K562 (cell line): ENCODE data around the gene AGPAT4. TPM values are rescaled to one million over a fixed set of nuclear protein-coding genes. Genes with fewer than 3 reads are reported as not detected.

Experiments used
- ARID1B ChIP-seq: fragments of 450-650 bp; IDR thresholded peaks from 2 replicates; pipeline ENCODE4 v1.6.1; 2016; ENCODE audit warnings: antibody characterized with exemption, mild to moderate bottlenecking, inconsistent platforms
- FOXK2 ChIP-seq, 2 experiments: fragments of 450-650 bp; IDR thresholded peaks in 1 of 2; conservative IDR thresholded peaks in 1 of 2; 2 replicates each; pipeline ENCODE4 v1.6.1; 2016; ENCODE audit warnings: low read depth in 2 of 2, mild to moderate bottlenecking in 1 of 2
- GABPA ChIP-seq: fragments of 200-800 bp; sonication (Bioruptor generic); conservative IDR thresholded peaks from 2 replicates; pipeline ENCODE4 v1.6.1; 2016; ENCODE audit warnings: low read depth, missing genetic modification characterization, missing compliant biosample characterization
- HDAC2 ChIP-seq: fragments of 450-650 bp; IDR thresholded peaks from 2 replicates; pipeline ENCODE4 v1.6.1; 2016; ENCODE audit warnings: mild to moderate bottlenecking
- HNRNPK ChIP-seq: fragments of 200-400 bp; formaldehyde crosslinking; IDR thresholded peaks from one replicate; pipeline ENCODE4 v1.6.1; 2018; ENCODE audit warnings: mild to moderate bottlenecking, low read depth, low read length; ENCODE audit not compliant: poor library complexity, severe bottlenecking
- MAFG ChIP-seq: fragments of 450-650 bp; conservative IDR thresholded peaks from 2 replicates; pipeline ENCODE4 v1.6.1; 2016; ENCODE audit warnings: missing genetic modification characterization, missing compliant biosample characterization
- MLX ChIP-seq, 2 experiments: fragments of 450-650 bp in 1 of 2; sonication (generic) in 1 of 2; formaldehyde crosslinking; conservative IDR thresholded peaks; 2 replicates each; pipeline versions ENCODE4 v1.4.0 to v1.8.1; 2020 to 2022; ENCODE audit warnings: mild to moderate bottlenecking in 1 of 2, missing genetic modification reagents in 1 of 2
- NCOR1 ChIP-seq: fragments of 450-650 bp; IDR thresholded peaks from 2 replicates; pipeline ENCODE4 v1.6.1; 2016; ENCODE audit warnings: mild to moderate bottlenecking, moderate library complexity
- NFE2 ChIP-seq: IDR thresholded peaks from 2 replicates; pipeline ENCODE4 v1.6.1; 2014; ENCODE audit warnings: antibody characterized with exemption, low read depth
- NFRKB ChIP-seq: fragments of 450-650 bp; IDR thresholded peaks from 2 replicates; pipeline ENCODE4 v1.6.1; 2016; ENCODE audit warnings: low read depth
- NR2C1 ChIP-seq, 2 experiments: fragments of 450-650 bp; IDR thresholded peaks; 2 replicates each; pipeline ENCODE4 v1.6.1; 2017; ENCODE audit warnings: mild to moderate bottlenecking in 2 of 2, antibody characterized with exemption in 1 of 2, inconsistent platforms in 1 of 2, missing compliant biosample characterization in 1 of 2, missing genetic modification characterization in 1 of 2
- NR2C2 ChIP-seq, 2 experiments: fragments of 200-800 bp in 1 of 2; sonication (Bioruptor generic) in 1 of 2; sonication (generic) in 1 of 2; formaldehyde crosslinking in 1 of 2; IDR thresholded peaks; 2 replicates each; pipeline versions ENCODE4 v1.6.1 to v1.8.0; 2016 to 2022; ENCODE audit warnings: mild to moderate bottlenecking in 1 of 2, missing compliant biosample characterization in 1 of 2, missing genetic modification characterization in 1 of 2, missing genetic modification reagents in 1 of 2
- NR4A1 ChIP-seq, 2 experiments: fragments of 250-450 bp in 1 of 2; fragments of 450-650 bp in 1 of 2; sonication (Bioruptor Pico) in 1 of 2; IDR thresholded peaks; 2 replicates each; pipeline versions ENCODE4 v1.4.0 to v1.6.1; 2016 to 2020; ENCODE audit warnings: mild to moderate bottlenecking in 2 of 2, missing compliant biosample characterization in 1 of 2, missing genetic modification characterization in 1 of 2, moderate library complexity in 1 of 2
- SMAD1 ChIP-seq: fragments of 150-350 bp; IDR thresholded peaks from 2 replicates; pipeline ENCODE4 v1.6.1; 2014; ENCODE audit warnings: low read length, low read depth; ENCODE audit not compliant: partially characterized antibody
- SMARCA4 ChIP-seq: fragments of 450-650 bp; IDR thresholded peaks from 2 replicates; pipeline ENCODE4 v1.6.1; 2016
- SNAPC5 ChIP-seq: fragments of 250-450 bp; sonication (Bioruptor Pico); IDR thresholded peaks from 2 replicates; pipeline ENCODE4 v1.8.0; 2021; ENCODE audit warnings: moderate library complexity, mild to moderate bottlenecking, inconsistent platforms
- STAT5A ChIP-seq: IDR thresholded peaks from 2 replicates; pipeline ENCODE4 v1.6.1; 2012; ENCODE audit warnings: low read length, inconsistent platforms, borderline replicate concordance
- TEAD1 ChIP-seq, 2 experiments: fragments of 450-650 bp in 1 of 2; sonication (generic) in 1 of 2; formaldehyde crosslinking; IDR thresholded peaks; 2 replicates each; pipeline versions ENCODE4 v1.4.0 to v1.8.0; 2020 to 2022; ENCODE audit warnings: mild to moderate bottlenecking in 2 of 2, missing genetic modification reagents in 1 of 2
- YY1 ChIP-seq, 3 experiments: IDR thresholded peaks; 2 replicates each; pipeline ENCODE4 v1.6.1; 2011; ENCODE audit warnings: low read length in 2 of 3, mild to moderate bottlenecking in 2 of 3, moderate library complexity in 2 of 3, borderline replicate concordance in 1 of 3, control low read depth in 1 of 3, low read depth in 1 of 3; ENCODE audit not compliant: insufficient read depth in 3 of 3, insufficient replicate concordance in 2 of 3, control insufficient read depth in 1 of 3, insufficient read length in 1 of 3; ENCODE audit errors: extremely low read depth in 1 of 3
- ZC3H11A ChIP-seq: IDR thresholded peaks from 2 replicates; pipeline ENCODE4 v1.6.1; 2012; ENCODE audit warnings: low read depth, low read length, improper control_type of control experiment
- ZKSCAN8 ChIP-seq: fragments of 200-800 bp; sonication (Bioruptor generic); IDR thresholded peaks from 2 replicates; pipeline ENCODE4 v1.6.1; 2016; ENCODE audit warnings: missing genetic modification characterization, missing compliant biosample characterization
- ZNF175 ChIP-seq: fragments of 200-800 bp; sonication (Bioruptor generic); IDR thresholded peaks from 2 replicates; pipeline ENCODE4 v1.6.1; 2016; ENCODE audit warnings: low read depth, mild to moderate bottlenecking, missing genetic modification characterization, missing compliant biosample characterization
- ZNF212 ChIP-seq: fragments of 450-650 bp; formaldehyde crosslinking; IDR thresholded peaks from 2 replicates; pipeline ENCODE4 v1.4.0; 2020; ENCODE audit warnings: mild to moderate bottlenecking
- polyA plus RNA-seq, 8 experiments: library from polyadenylated mRNA; depleted of rRNA in 4 of 8; stranded (reverse) in 5 of 8; unstranded in 3 of 8; fragments of >200 nt; fragmentation: Nextera tagmentation in 2 of 8; fragmentation: Illumina TruSeq in 1 of 8; extraction: Ambion mirVana in 2 of 8; extraction: Trizol in 1 of 8; gene quantifications; 2 replicates each; pipeline versions ENCODE4 v1.2.1 to v1.2.3, GENCODE V29; 2011 to 2014; ENCODE audit warnings: inconsistent platforms in 1 of 8, missing spikeins in 1 of 8
- total RNA-seq, 7 experiments: library from RNA; depleted of rRNA in 6 of 7; stranded (reverse); fragments of >200 nt in 6 of 7; fragmentation: Illumina TruSeq in 2 of 7; extraction: Trizol in 2 of 7; gene quantifications; 2 replicates each; pipeline versions ENCODE4 v1.2.1 to v1.2.3, GENCODE V29; 2011 to 2021; ENCODE audit warnings: low replicate concordance in 1 of 7
- TF ChIP-seq, protein P1 (sequence below): fragments of 200-800 bp; sonication (Bioruptor generic); IDR thresholded peaks from 2 replicates; pipeline ENCODE4 v1.6.1; 2017; ENCODE audit warnings: missing genetic modification characterization, missing compliant biosample characterization

Gene AGPAT4
- total and polyA plus RNA-seq, 9 of the 15 experiments (the other 6 are each of a cell fraction or from before 2014, with no cell fraction given) = 2.2 to 15.0 (median 5.7) TPM

GRCh38 chr6:161169696-161170095 is 104.2 kb downstream of the AGPAT4 start (continued):
- TF ChIP-seq ZNF175 (CRISPR knock-in tag) (peak; percentile 22; the same call in 1 of the 2 replicates), NR2C1 (IDR thresholded peaks at IDR 0.05) (peak; percentile 40; the same call in 1 of the 2 replicates), NR2C1 (tag; IDR thresholded peaks at IDR 0.05) (peak; percentile 91), NCOR1 (0 out of 2 replicates have a peak, but pooled peaks have one; percentile 8), ZC3H11A (no peak), HDAC2 (peak; percentile 31; the same call in 1 of the 2 replicates), MAFG (tag) (peak; percentile 97), HNRNPK (no peak), FOXK2 (conservative IDR thresholded peaks at IDR 0.05 in 1 of 2, IDR thresholded peaks at IDR 0.05 in 1 of 2; ENCODE audit: low read depth in 2 of 2) (peak; percentile 42 to 63; a peak in 3 of 4 replicates), ZKSCAN8 (no peak), SNAPC5 (CRISPR knock-in tag) (no peak), ZNF212 (CRISPR knock-in tag) (no peak), NFE2 (peak; percentile 98), STAT5A (no peak), NR2C2 (CRISPR knock-in tag; IDR thresholded peaks at IDR 0.05) (no peak), NR2C2 (tag; IDR thresholded peaks at IDR 0.05) (peak; percentile 93), SMAD1 (no peak), YY1 (IDR thresholded peaks at IDR 0.05; ENCODE audit: borderline replicate concordance in 1 of 3, control insufficient read depth in 1 of 3, extremely low read depth in 1 of 3, insufficient read depth in 3 of 3, insufficient read length in 1 of 3, insufficient replicate concordance in 2 of 3, low read depth in 1 of 3, low read length in 2 of 3) (peak; percentile 46 to 91 (median 55)), GABPA (tag) (peak; percentile 59), TEAD1 (CRISPR knock-in tag; IDR thresholded peaks at IDR 0.05) (peak in 1 of 2 experiments; percentile 20; a peak in 1 of 4 replicates), NR4A1 (CRISPR knock-in tag; IDR thresholded peaks at IDR 0.05) (0 out of 2 replicates have a peak, but pooled peaks have one; percentile 15), NR4A1 (tag; IDR thresholded peaks at IDR 0.05) (no peak), SMARCA4 (peak; percentile 49), MLX (CRISPR knock-in tag; conservative IDR thresholded peaks at IDR 0.05) (no peak), ARID1B (peak; percentile 36; the same call in 1 of the 2 replicates), NFRKB (peak; percentile 93)
- TF ChIP-seq, protein P1, sequence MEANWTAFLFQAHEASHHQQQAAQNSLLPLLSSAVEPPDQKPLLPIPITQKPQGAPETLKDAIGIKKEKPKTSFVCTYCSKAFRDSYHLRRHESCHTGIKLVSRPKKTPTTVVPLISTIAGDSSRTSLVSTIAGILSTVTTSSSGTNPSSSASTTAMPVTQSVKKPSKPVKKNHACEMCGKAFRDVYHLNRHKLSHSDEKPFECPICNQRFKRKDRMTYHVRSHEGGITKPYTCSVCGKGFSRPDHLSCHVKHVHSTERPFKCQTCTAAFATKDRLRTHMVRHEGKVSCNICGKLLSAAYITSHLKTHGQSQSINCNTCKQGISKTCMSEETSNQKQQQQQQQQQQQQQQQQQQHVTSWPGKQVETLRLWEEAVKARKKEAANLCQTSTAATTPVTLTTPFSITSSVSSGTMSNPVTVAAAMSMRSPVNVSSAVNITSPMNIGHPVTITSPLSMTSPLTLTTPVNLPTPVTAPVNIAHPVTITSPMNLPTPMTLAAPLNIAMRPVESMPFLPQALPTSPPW (CRISPR knock-in tag) = peak; percentile 12; the same call in 1 of the 2 replicates
